BJ (cell line): Measurements from ENCODE around the gene RNF145. TPM values are rescaled to one million over a fixed set of nuclear protein-coding genes. Genes with fewer than 3 reads are reported as not detected.
"Not testable (repeated sequence)": the region's sequence is repeated elsewhere in the genome, so short reads cannot be mapped to it uniquely, and the experiment has no call there.

Experiments
- CTCF ChIA-PET: fragments of 350-600 bp; formaldehyde crosslinking; extraction: SDS; loops from one replicate; lab custom pipeline; 2021; ENCODE audit warnings: antibody characterized with exemption, inconsistent platforms; lab: Yijun Ruan, JAX
- POLR2A ChIA-PET: fragments of 300-600 bp; sonication (Branson Sonifier 250); formaldehyde crosslinking; extraction: SDS; loops from one replicate; lab custom pipeline; 2021; ENCODE audit warnings: antibody characterized with exemption; lab: Charles Lee
- DNase-seq: peaks from one replicate; pipeline ENCODE4 v3.0.0-alpha.2; 2011; ENCODE audit warnings: low read depth
- H3K27me3 ChIP-seq: 2 replicates; pipeline ENCODE4 v1.6.0; 2011; ENCODE audit warnings: low read length; ENCODE audit not compliant: control insufficient read depth, insufficient read depth
- H3K36me3 ChIP-seq: 2 replicates; pipeline ENCODE4 v1.5.1; 2011; ENCODE audit warnings: low read length; ENCODE audit not compliant: control insufficient read depth, insufficient read depth
- H3K4me3 ChIP-seq: 2 replicates; pipeline ENCODE4 v1.5.1; 2011; ENCODE audit warnings: low read depth, mild to moderate bottlenecking, control low read depth, low read length
- polyA plus RNA-seq: library from polyadenylated mRNA; depleted of rRNA; stranded (reverse); fragments of >200 nt; gene quantifications from 2 replicates; pipeline ENCODE4 v1.2.3, GENCODE V29; 2011
- TF ChIP-seq, protein P1 (sequence below): IDR thresholded peaks from 2 replicates; pipeline ENCODE4 v1.5.1; 2011; ENCODE audit warnings: low read depth, mild to moderate bottlenecking, control low read depth, inconsistent platforms, low read length, moderate library complexity; ENCODE audit not compliant: insufficient read depth

RNF145 gene
- polyA plus RNA-seq, 1 experiment = 27.9 TPM

DNA sequence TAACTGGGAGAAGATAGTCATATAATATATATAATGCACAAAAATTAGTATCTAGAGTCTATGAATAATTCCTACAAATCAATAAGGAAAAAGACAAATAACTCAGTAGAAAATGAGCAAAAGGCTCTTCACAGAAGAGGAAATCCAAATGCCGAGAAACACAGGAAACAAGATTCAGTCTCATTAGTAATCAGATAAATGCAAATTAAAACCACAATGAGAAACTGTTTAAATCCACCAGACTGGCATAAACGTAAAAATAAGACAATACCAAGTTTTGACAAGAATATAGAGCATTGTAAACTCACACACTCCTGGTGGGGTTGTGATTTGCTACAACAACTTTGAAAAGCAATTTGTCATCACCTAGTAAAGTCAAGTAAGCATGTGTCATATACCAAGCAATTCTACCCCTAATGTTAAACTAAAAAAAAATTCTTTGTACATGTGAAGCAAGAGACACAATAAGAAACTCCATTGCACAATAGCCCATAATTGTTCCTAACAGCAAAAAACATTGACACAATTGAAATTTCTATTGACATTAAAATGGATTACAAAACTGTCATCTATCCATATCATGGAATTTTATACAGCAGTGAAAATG is 32.7 kb upstream of the RNF145 start:
- Histone ChIP-seq H3K27me3 (0 out of 2 replicates have a peak, but pooled peaks cover under 1% of the 10 kb centered on the region), H3K4me3 (no peak overlapping the region), H3K36me3 (no peaks in the 10 kb centered on the region)
- DNase-seq = no peak
- ChIA-PET POLR2A (no interaction called here), CTCF (no interaction called here)
- TF ChIP-seq, protein P1, sequence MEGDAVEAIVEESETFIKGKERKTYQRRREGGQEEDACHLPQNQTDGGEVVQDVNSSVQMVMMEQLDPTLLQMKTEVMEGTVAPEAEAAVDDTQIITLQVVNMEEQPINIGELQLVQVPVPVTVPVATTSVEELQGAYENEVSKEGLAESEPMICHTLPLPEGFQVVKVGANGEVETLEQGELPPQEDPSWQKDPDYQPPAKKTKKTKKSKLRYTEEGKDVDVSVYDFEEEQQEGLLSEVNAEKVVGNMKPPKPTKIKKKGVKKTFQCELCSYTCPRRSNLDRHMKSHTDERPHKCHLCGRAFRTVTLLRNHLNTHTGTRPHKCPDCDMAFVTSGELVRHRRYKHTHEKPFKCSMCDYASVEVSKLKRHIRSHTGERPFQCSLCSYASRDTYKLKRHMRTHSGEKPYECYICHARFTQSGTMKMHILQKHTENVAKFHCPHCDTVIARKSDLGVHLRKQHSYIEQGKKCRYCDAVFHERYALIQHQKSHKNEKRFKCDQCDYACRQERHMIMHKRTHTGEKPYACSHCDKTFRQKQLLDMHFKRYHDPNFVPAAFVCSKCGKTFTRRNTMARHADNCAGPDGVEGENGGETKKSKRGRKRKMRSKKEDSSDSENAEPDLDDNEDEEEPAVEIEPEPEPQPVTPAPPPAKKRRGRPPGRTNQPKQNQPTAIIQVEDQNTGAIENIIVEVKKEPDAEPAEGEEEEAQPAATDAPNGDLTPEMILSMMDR = no peak

DNA sequence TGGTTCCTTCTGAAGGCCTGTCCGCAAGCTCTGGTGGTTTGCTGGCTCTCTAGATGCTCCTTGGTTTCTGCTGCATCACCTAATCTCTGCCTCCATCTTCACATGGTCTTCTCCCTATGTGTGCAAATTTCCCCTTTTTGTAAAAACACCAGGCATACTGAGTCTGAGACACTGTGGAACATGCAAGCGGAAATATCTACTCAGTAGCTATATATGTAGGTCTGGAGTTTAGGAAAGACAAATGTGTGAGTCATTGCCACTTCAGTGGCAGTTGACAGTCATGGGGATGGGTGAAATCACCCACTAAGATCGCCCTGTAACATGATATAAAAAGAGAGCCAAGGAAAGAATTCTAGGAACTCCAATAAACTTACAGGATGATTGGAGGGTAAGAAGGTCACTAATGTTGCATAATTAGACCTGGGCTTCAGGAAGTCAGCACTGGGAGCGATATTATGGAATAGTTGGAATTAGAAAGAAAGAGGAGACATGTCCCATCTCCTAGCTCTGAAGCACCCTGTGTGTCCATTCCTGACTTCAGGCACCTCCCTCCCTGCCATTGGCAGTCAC is 31.0 kb upstream of the RNF145 start:
- DNase-seq = peak; percentile 29
- H3K36me3 ChIP-seq = no peaks in the 10 kb centered on the region
- TF ChIP-seq, protein P1 = no peak
- POLR2A ChIA-PET = no interaction called here
- H3K4me3 ChIP-seq = no peak overlapping the region
- CTCF ChIA-PET = no interaction called here
- H3K27me3 ChIP-seq = no peaks in the 10 kb centered on the region

GRCh38 chr5:159235871-159236520 is 26.6 kb upstream of the RNF145 start:
- DNase-seq, H3K27me3 ChIP-seq, POLR2A ChIA-PET, H3K36me3 ChIP-seq, H3K4me3 ChIP-seq: not testable (repeated sequence)
- CTCF ChIA-PET = interaction anchor here (0.8 kb wide), 1 partner anchor 47 kb away, joined by 3 read pairs; no protein-coding TSS in a partner anchor

DNA sequence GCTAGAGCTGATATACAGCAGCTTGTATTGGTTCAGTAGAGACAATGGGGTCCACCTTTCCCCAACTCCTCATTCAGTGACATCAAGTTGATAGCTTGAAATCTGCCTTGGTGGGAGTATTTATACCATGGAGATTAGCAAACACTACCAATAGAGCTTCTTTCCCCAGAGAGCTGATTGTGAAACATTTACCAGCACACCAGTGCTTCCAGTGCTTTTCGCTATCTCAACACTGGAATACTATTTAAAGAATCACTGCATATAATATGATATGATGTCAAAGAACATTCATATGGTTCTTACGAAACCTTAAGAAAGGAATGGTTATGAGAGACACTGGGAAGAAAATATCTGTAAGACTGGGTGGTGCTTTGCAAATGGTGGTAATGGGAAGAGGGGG is 21.8 kb upstream of the RNF145 start:
- no peak for DNase-seq
- 0 out of 2 replicates have a peak, but pooled peaks cover 3% of the 10 kb centered on the region for H3K27me3 ChIP-seq
- TF ChIP-seq, protein P1 = no peak
- ChIA-PET POLR2A (no interaction called here), CTCF (interaction anchor here (1.4 kb wide), 1 partner anchor 14 kb away, joined by 3 read pairs; no protein-coding TSS in a partner anchor)
- H3K36me3 ChIP-seq = no peaks in the 10 kb centered on the region
- H3K4me3 ChIP-seq = no peak overlapping the region

DNA sequence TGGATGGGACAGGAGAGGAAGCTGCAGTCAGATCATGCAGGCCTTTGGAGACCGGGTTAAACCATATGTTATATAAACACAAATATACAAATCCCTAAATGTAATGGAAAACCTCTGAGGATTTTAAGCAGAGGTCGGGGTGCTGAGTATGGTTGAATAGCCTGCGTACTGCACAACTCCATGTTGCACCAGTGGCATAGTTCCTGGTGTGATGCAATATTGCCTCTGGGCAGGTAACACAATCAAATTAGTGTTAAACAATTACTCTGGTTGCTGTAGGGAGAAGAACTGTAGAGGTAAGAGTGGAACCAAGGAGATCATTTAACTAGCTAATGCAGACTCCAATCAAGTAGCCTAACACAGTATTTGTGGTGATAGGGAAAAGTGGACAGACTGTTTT is 21.3 kb upstream of the RNF145 start:
- TF ChIP-seq, protein P1 = no peak
- CTCF ChIA-PET = interaction anchor here (1.4 kb wide), 1 partner anchor 15 kb away, joined by 3 read pairs; no protein-coding TSS in a partner anchor
- Histone ChIP-seq H3K27me3 (0 out of 2 replicates have a peak, but pooled peaks cover 3% of the 10 kb centered on the region), H3K36me3 (no peaks in the 10 kb centered on the region), H3K4me3 (no peak overlapping the region)
- DNase-seq = no peak
- POLR2A ChIA-PET = no interaction called here

DNA sequence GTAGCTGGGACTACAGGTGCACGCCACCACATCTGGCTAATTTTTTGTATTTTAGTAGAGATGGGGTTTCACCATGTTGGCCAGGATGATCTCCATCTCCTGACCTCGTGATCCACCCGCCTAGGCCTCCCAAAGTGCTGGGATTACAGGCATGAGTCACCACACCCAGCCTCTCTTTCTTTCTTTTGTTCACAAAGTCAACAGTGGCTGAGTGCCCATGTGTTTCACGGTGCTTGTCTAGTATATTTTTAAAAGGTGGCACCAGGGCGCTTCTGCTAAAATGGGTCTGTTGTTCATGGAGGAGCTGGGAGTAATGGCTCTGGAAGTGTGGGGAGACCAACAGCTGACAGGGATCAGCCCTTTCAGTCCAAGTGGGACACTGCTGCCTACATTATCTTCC is 18.7 kb upstream of the RNF145 start:
- POLR2A ChIA-PET, H3K27me3 ChIP-seq, DNase-seq, H3K4me3 ChIP-seq, H3K36me3 ChIP-seq: not testable (repeated sequence)
- CTCF ChIA-PET = interaction anchor here (1.2 kb wide), 1 partner anchor 11 kb away, joined by 3 read pairs; no protein-coding TSS in a partner anchor
